GM12878 (cell line): ENCODE results near the gene NOP56. TPM values are rescaled to one million over a fixed set of nuclear protein-coding genes. Genes with fewer than 3 reads are reported as not detected.

Source experiments
- ATAC-seq: fragments of 200-7000 bp; cut with Tn5 transposase; 3 replicates; pipeline ENCODE4 v1.9.1; 2020; ENCODE audit warnings: mild to moderate bottlenecking, moderate library complexity
- BruUV-seq: library from RNA; stranded (reverse); fragments of 400-500 nt; replicated peaks from 2 replicates; lab custom pipeline; 2021; lab: Mats Ljungman, UMichigan
- CTCF ChIA-PET: fragments of 300-600 bp; sonication (Branson Sonifier 250); formaldehyde crosslinking; extraction: SDS; loops from one replicate; lab custom pipeline; 2021; ENCODE audit warnings: inconsistent platforms; lab: Yijun Ruan, JAX
- POLR2A ChIA-PET: fragments of 350-600 bp; formaldehyde crosslinking; extraction: SDS; loops from one replicate; lab custom pipeline; 2021; ENCODE audit warnings: inconsistent platforms; lab: Charles Lee
- RAD21 ChIA-PET: fragments of 300-600 bp; sonication (Branson Sonifier 250); formaldehyde crosslinking; loops from one replicate; lab custom pipeline; 2023; ENCODE audit warnings: antibody characterized with exemption; ENCODE audit not compliant: unreplicated experiment; lab: Charles Lee
- SMC1A ChIA-PET: fragments of 300-600 bp; sonication (Branson Sonifier 250); formaldehyde crosslinking; loops from one replicate; lab custom pipeline; 2023; ENCODE audit not compliant: unreplicated experiment, uncharacterized antibody; lab: Charles Lee
- DNase-seq: peaks from one replicate; pipeline ENCODE4 v3.0.0-alpha.2; 2011; ENCODE audit warnings: low read depth, low spot score
- FAIRE-seq: peaks from 3 replicates; lab custom pipeline; 2011; peaks lifted over from hg19 to GRCh38; lab: Jason Lieb, UNC
- H2AFZ ChIP-seq: 2 replicates; pipeline ENCODE4 v1.6.0; 2011; ENCODE audit warnings: low read depth, low read length, control low read depth; ENCODE audit not compliant: control insufficient read depth
- H3K27ac ChIP-seq: 2 replicates; pipeline ENCODE4 v1.5.1; 2011; ENCODE audit warnings: control low read depth; ENCODE audit not compliant: control insufficient read depth, insufficient read depth
- H3K27me3 ChIP-seq, 2 experiments: replicated peaks in 1 of 2; 2 replicates each; pipeline versions ENCODE4 v1.6.0 to v1.6.1; 2011; ENCODE audit warnings: low read length in 1 of 2; ENCODE audit not compliant: control insufficient read depth in 2 of 2, insufficient read depth in 2 of 2
- H3K36me3 ChIP-seq, 2 experiments: 2 replicates each; pipeline ENCODE4 v1.5.1; 2011; ENCODE audit warnings: low read length in 1 of 2; ENCODE audit not compliant: control insufficient read depth in 2 of 2, insufficient read depth in 2 of 2
- H3K4me1 ChIP-seq: 2 replicates; pipeline ENCODE4 v1.6.1; 2011; ENCODE audit warnings: mild to moderate bottlenecking, low read length, moderate library complexity, mixed read lengths; ENCODE audit not compliant: control insufficient read depth, insufficient read depth
- H3K4me2 ChIP-seq: 2 replicates; pipeline ENCODE4 v1.6.0; 2011; ENCODE audit warnings: control low read depth; ENCODE audit not compliant: control insufficient read depth, insufficient read depth
- H3K4me3 ChIP-seq: fragments of 200-600 bp; sonication (generic); 2 replicates; pipeline ENCODE4 v1.5.1; 2016
- H3K79me2 ChIP-seq: 2 replicates; pipeline ENCODE4 v1.6.0; 2011; ENCODE audit warnings: low read length; ENCODE audit not compliant: control insufficient read depth, insufficient read depth
- H3K9ac ChIP-seq: 2 replicates; pipeline ENCODE4 v1.8.0; 2011; ENCODE audit warnings: low read length, control low read depth, mixed read lengths; ENCODE audit not compliant: control insufficient read depth, insufficient read depth
- H3K9me3 ChIP-seq: replicated peaks from 3 replicates; pipeline ENCODE4 v1.5.1; 2011; ENCODE audit warnings: mild to moderate bottlenecking, low read length; ENCODE audit not compliant: control insufficient read depth, insufficient read depth
- H4K20me1 ChIP-seq: 2 replicates; pipeline ENCODE4 v1.6.0; 2011; ENCODE audit not compliant: control insufficient read depth, insufficient read depth
- BACH1 ChIP-seq: fragments of 450-650 bp; IDR thresholded peaks from 2 replicates; pipeline ENCODE4 v1.6.1; 2017; ENCODE audit warnings: mild to moderate bottlenecking, borderline replicate concordance
- SKIL ChIP-seq: fragments of 450-650 bp; IDR thresholded peaks from 2 replicates; pipeline ENCODE4 v1.6.1; 2017; ENCODE audit warnings: mild to moderate bottlenecking, low read depth, inconsistent platforms; ENCODE audit not compliant: poor library complexity, severe bottlenecking
- SUPT20H ChIP-seq: IDR thresholded peaks from 2 replicates; pipeline ENCODE4 v1.6.1; 2011; ENCODE audit warnings: low read depth, mild to moderate bottlenecking, low read length, moderate library complexity, borderline replicate concordance; ENCODE audit not compliant: control insufficient read depth
- ZNF274 ChIP-seq: IDR thresholded peaks from one replicate; pipeline ENCODE4 v1.8.0; 2011; ENCODE audit not compliant: insufficient read length, insufficient read depth
- WGBS: methylation state at CpG from one replicate; pipeline ENCODE4 v1.1.6; 2016; ENCODE audit warnings: low lambda C conversion rate; ENCODE audit not compliant: insufficient replicate concordance, insufficient coverage; ENCODE audit errors: missing lambda C conversion rate; 5-methylcytosine and 5-hydroxymethylcytosine counted together
- in situ Hi-C: fragments of 300-500 bp; cut with MboI; formaldehyde crosslinking; loops from 9 replicates; pipeline ENCODE4 v1.14.3; 2018; ENCODE audit warnings: mixed read lengths
- intact Hi-C: fragments of 100-400 bp; cut with micrococcal nuclease; formaldehyde crosslinking; loops from one replicate; pipeline ENCODE4 v1.14.2; 2022; ENCODE audit not compliant: unreplicated experiment
- polyA plus RNA-seq, 11 experiments: library from polyadenylated mRNA; depleted of rRNA in 4 of 11; unstranded in 6 of 11; stranded (reverse) in 5 of 11; fragments of >200 nt; fragmentation: Nextera tagmentation in 4 of 11; fragmentation: Illumina TruSeq in 1 of 11; extraction: Ambion mirVana in 4 of 11; extraction: Trizol in 1 of 11; gene quantifications; 1 replicate in 1 of 11; 2 replicates in 10 of 11; pipeline versions ENCODE4 v1.2.1 to v1.2.3, GENCODE V29; 2011 to 2016; ENCODE audit warnings: inconsistent platforms in 2 of 11, missing spikeins in 2 of 11, low read depth in 1 of 11
- total RNA-seq, 4 experiments: library from RNA; depleted of rRNA in 3 of 4; stranded (reverse); fragments of >200 nt in 3 of 4; fragmentation: Illumina TruSeq in 1 of 4; extraction: Trizol in 1 of 4; gene quantifications; 2 replicates each; pipeline versions ENCODE4 v1.2.1 to v1.2.3, GENCODE V29; 2013 to 2021
- TF ChIP-seq, protein P1 (sequence below): IDR thresholded peaks from 2 replicates; pipeline ENCODE4 v1.6.1; 2012; ENCODE audit warnings: improper control_type of control experiment, low read depth, low read length; ENCODE audit not compliant: insufficient replicate concordance

Gene NOP56
- total and polyA plus RNA-seq, 10 of the 15 experiments (the other 5 are each of a cell fraction or from before 2014, with no cell fraction given), result 254 to 550 (median 464) TPM

DNA sequence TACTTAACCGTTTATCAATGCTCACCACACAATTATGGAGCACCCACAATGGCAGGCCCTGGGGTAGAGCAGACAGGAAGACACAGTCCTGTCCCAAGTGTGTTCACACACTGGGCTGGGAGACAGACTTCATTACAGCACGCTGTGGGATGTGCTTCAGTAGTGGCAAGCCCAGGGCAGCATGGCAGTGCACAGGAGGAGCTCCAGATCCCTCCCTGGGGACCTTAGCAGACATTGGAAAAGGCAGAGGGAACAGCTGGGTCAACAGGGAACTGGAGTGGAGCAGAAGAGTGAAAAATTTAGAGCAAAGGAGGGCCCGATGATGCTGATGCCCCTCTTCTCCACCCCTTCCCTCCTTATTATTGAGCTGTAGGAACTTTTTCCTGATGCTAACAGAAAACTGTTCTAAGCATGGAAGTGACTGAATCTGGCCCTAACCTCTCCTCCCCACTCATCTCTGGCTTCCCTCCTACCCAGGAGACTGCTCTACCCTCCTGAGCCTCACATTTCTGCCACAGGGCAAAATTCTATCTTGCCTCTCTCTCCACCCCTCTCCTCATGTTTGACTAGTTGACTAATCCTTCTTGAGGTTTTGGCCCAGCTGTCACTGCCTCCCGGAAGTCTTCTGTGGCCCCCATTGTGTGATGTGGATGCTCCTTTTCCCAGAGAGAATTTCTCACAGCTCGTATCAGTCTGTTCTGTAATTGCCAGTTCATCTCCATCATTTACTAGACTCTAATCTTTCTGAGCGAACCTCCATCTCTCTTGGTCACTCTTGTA, 41.3 kb upstream of the NOP56 start:
- H2AFZ ChIP-seq, result no peak overlapping the region
- in situ Hi-C loops (no loop called here), intact Hi-C loops (no loop called here)
- no peak for ATAC-seq
- H3K9me3 ChIP-seq, result peaks cover 2% of the 10 kb centered on the region; the same call in 2 of the 3 replicates
- ChIA-PET POLR2A (no interaction called here), RAD21 (no interaction called here), SMC1A (no interaction called here), CTCF (no interaction called here)
- DNase-seq, result no peak
- H3K4me2 ChIP-seq, result no peak overlapping the region
- no peaks in the 10 kb centered on the region for H3K4me1 ChIP-seq
- H3K79me2 ChIP-seq, result no peaks in the 10 kb centered on the region
- no peaks in the 10 kb centered on the region for H4K20me1 ChIP-seq
- WGBS, result 22% methylated on average over 6 of the region's 6 CpGs
- BruUV-seq, result no TSS peak
- no peak overlapping the region for H3K27ac ChIP-seq
- no peak overlapping the region for H3K9ac ChIP-seq
- no peak for FAIRE-seq
- TF ChIP-seq, protein P1, sequence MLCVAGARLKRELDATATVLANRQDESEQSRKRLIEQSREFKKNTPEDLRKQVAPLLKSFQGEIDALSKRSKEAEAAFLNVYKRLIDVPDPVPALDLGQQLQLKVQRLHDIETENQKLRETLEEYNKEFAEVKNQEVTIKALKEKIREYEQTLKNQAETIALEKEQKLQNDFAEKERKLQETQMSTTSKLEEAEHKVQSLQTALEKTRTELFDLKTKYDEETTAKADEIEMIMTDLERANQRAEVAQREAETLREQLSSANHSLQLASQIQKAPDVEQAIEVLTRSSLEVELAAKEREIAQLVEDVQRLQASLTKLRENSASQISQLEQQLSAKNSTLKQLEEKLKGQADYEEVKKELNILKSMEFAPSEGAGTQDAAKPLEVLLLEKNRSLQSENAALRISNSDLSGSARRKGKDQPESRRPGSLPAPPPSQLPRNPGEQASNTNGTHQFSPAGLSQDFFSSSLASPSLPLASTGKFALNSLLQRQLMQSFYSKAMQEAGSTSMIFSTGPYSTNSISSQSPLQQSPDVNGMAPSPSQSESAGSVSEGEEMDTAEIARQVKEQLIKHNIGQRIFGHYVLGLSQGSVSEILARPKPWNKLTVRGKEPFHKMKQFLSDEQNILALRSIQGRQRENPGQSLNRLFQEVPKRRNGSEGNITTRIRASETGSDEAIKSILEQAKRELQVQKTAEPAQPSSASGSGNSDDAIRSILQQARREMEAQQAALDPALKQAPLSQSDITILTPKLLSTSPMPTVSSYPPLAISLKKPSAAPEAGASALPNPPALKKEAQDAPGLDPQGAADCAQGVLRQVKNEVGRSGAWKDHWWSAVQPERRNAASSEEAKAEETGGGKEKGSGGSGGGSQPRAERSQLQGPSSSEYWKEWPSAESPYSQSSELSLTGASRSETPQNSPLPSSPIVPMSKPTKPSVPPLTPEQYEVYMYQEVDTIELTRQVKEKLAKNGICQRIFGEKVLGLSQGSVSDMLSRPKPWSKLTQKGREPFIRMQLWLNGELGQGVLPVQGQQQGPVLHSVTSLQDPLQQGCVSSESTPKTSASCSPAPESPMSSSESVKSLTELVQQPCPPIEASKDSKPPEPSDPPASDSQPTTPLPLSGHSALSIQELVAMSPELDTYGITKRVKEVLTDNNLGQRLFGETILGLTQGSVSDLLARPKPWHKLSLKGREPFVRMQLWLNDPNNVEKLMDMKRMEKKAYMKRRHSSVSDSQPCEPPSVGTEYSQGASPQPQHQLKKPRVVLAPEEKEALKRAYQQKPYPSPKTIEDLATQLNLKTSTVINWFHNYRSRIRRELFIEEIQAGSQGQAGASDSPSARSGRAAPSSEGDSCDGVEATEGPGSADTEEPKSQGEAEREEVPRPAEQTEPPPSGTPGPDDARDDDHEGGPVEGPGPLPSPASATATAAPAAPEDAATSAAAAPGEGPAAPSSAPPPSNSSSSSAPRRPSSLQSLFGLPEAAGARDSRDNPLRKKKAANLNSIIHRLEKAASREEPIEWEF, result no peak
- TF ChIP-seq SUPT20H (no peak), BACH1 (no peak), SKIL (no peak), ZNF274 (no peak)
- H3K4me3 ChIP-seq, result no peak overlapping the region
- H3K36me3 ChIP-seq, result no peaks in the 10 kb centered on the region
- H3K27me3 ChIP-seq, result peaks cover 0 to 2% of the 10 kb centered on the region in 2 experiments; a peak in 2 of 4 replicates
